Measurements from ENCODE around the gene THOC2.
"Not testable (repeated sequence)": the region's sequence is repeated elsewhere in the genome, so short reads cannot be mapped to it uniquely, and the experiment has no call there.

The THOC2 gene

GRCh38 chrX:123734079-123734478, 1.2 kb upstream of the THOC2 start:
- H3K4me3 ChIP-seq (ENCODE audit: low read length); H3K4me1 ChIP-seq (ENCODE audit: control insufficient read depth, insufficient read depth, low read length); H3K27ac ChIP-seq (ENCODE audit: low read length); H3K27me3 ChIP-seq (ENCODE audit: control insufficient read depth, insufficient read depth, low read length); DNase-seq (ENCODE audit: low read depth, low spot score); H3K9me3 ChIP-seq (ENCODE audit: control insufficient read depth, insufficient read depth, low read length); H3K36me3 ChIP-seq (ENCODE audit: control insufficient read depth, insufficient read depth, low read length): not testable (repeated sequence)
- no CpG with 5 or more reads among the region's 43 CpGs for WGBS (ENCODE audit: insufficient coverage, insufficient read length)

DNA sequence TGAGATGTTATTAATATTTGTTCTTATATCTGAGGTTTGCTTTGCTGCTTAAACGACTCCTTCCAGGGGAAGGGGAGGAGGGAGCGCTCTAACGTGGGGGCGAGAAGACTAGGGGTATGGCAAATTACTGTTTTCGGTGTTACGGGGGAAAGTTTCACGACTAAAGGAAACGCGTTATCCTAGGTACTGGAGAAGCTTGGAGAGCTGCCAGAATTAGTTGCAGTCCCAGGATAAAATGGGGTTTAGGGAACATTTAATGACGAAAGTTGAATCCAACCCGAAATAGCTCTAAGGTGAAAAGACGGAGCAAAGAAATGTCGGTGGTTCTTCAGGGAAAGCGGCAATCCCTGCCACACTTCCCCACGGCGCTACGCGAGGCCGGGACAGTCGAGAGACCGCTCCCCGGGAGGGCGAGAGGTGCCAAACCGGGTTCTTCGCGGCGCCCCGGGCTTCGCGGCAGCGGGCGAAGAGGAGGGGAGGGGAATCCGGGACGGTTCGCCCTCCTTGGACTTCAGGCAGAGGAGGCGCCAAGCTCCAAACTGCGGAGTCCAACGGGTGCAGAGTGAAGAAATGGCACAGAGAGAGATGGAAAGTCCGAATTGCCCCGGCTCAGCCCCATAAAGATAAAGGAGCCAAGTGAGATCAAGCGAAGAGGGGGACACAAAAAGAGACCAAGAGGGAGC, 724 bp downstream of the THOC2 start:
- no peak for DNase-seq (ENCODE audit: low read depth, low spot score)
- Histone ChIP-seq H3K27me3 (ENCODE audit: control insufficient read depth, insufficient read depth, low read length) (no peaks in the 10 kb centered on the region), H3K27ac (ENCODE audit: low read length) (no peak overlapping the region), H3K9me3 (ENCODE audit: control insufficient read depth, insufficient read depth, low read length) (no peaks in the 10 kb centered on the region), H3K36me3 (ENCODE audit: control insufficient read depth, insufficient read depth, low read length) (no peaks in the 10 kb centered on the region), H3K4me3 (ENCODE audit: low read length) (peak overlapping the region; percentile 97), H3K4me1 (ENCODE audit: control insufficient read depth, insufficient read depth, low read length) (no peaks in the 10 kb centered on the region)
- WGBS (ENCODE audit: insufficient coverage, insufficient read length) = no CpG with 5 or more reads among the region's 41 CpGs

DNA sequence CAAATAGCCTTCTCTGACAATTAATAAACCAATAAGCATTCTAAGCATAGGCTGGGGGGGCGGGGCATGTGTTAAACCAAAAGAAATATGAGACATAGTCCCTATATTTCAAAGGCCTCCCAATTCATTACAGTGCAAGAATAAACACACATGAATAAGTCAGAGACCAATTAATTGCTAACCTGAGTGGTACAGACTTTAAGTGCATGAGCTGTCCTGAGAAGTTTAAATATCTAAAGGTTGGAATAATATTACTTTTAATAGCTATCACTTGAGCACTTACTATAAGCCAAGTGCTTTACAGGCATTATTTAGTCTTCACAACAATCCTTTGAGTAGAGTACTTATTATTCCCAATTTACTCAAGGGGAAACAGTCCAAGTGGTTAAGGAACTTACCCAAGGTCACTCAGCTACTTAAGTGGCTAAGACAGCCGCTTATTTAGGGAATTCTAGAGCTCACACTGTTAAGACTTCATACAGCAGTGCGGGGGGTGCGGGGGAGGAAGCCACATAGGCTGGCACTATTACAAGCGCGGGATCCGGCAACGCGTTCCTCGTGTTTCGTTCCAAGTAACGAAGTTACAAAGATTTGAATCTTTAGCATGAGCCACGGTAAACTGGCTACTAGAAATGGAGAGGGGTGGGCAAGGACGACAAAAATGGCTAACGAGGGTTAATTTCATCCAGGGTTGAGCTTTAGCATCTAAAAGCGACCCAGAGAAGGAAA, 1.4 kb downstream of the THOC2 start:
- H3K4me3 ChIP-seq (ENCODE audit: low read length) = peak overlapping the region; percentile 97; the same call in 1 of the 2 replicates

GRCh38 chrX:123728554-123728953, 4.3 kb downstream of the THOC2 start:
- Histone ChIP-seq H3K9me3 (ENCODE audit: control insufficient read depth, insufficient read depth, low read length) (no peaks in the 10 kb centered on the region), H3K36me3 (ENCODE audit: control insufficient read depth, insufficient read depth, low read length) (no peaks in the 10 kb centered on the region), H3K4me3 (ENCODE audit: low read length) (no peak overlapping the region), H3K27ac (ENCODE audit: low read length) (no peak overlapping the region), H3K27me3 (ENCODE audit: control insufficient read depth, insufficient read depth, low read length) (no peaks in the 10 kb centered on the region), H3K4me1 (ENCODE audit: control insufficient read depth, insufficient read depth, low read length) (no peaks in the 10 kb centered on the region)
- no CpG with 5 or more reads among the region's 3 CpGs for WGBS (ENCODE audit: insufficient coverage, insufficient read length)
- no peak for DNase-seq (ENCODE audit: low read depth, low spot score)

More for the DNA sequence above, 1.4 kb downstream of the THOC2 start:
- Histone ChIP-seq H3K27ac (ENCODE audit: low read length) (no peak overlapping the region), H3K27me3 (ENCODE audit: control insufficient read depth, insufficient read depth, low read length) (no peaks in the 10 kb centered on the region), H3K9me3 (ENCODE audit: control insufficient read depth, insufficient read depth, low read length) (no peaks in the 10 kb centered on the region), H3K36me3 (ENCODE audit: control insufficient read depth, insufficient read depth, low read length) (no peaks in the 10 kb centered on the region), H3K4me1 (ENCODE audit: control insufficient read depth, insufficient read depth, low read length) (no peaks in the 10 kb centered on the region)
- WGBS (ENCODE audit: insufficient coverage, insufficient read length) = no CpG with 5 or more reads among the region's 16 CpGs
- DNase-seq (ENCODE audit: low read depth, low spot score) = no peak

- Histone ChIP-seq H3K27me3 (ENCODE audit: control insufficient read depth, insufficient read depth, low read length) (no peaks in the 10 kb centered on the region), H3K4me1 (ENCODE audit: control insufficient read depth, insufficient read depth, low read length) (no peaks in the 10 kb centered on the region), H3K9me3 (ENCODE audit: control insufficient read depth, insufficient read depth, low read length) (no peaks in the 10 kb centered on the region), H3K36me3 (ENCODE audit: control insufficient read depth, insufficient read depth, low read length) (no peaks in the 10 kb centered on the region), H3K4me3 (ENCODE audit: low read length) (no peak overlapping the region), H3K27ac (ENCODE audit: low read length) (no peak overlapping the region)
- no peak for DNase-seq (ENCODE audit: low read depth, low spot score)
- WGBS (ENCODE audit: insufficient coverage, insufficient read length) = no CpG with 5 or more reads among the region's 3 CpGs
Measured at GRCh38 chrX:123728016-123728415, 4.8 kb downstream of the THOC2 start.

DNA sequence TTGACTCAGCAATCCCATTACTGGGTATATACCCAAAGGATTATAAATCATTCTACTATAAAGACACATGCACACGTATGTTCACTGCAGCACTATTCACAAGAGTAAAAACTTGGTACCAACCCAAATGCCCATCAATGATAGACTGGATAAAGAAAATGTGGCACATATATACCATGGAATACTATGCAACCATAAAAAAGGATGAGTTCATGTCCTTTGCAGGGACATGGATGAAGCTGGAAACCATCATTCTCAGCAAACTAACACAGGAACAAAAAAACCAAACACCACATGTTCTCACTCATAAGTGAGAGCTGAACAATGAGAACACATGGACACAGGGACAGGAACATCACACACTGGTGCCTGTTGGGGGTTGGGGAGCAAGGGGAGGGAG, 10.7 kb downstream of the THOC2 start:
- H3K27me3 ChIP-seq (ENCODE audit: control insufficient read depth, insufficient read depth, low read length); H3K27ac ChIP-seq (ENCODE audit: low read length); H3K9me3 ChIP-seq (ENCODE audit: control insufficient read depth, insufficient read depth, low read length); H3K4me1 ChIP-seq (ENCODE audit: control insufficient read depth, insufficient read depth, low read length); DNase-seq (ENCODE audit: low read depth, low spot score); H3K4me3 ChIP-seq (ENCODE audit: low read length); H3K36me3 ChIP-seq (ENCODE audit: control insufficient read depth, insufficient read depth, low read length): not testable (repeated sequence)
- no CpG with 5 or more reads among the region's 1 CpG for WGBS (ENCODE audit: insufficient coverage, insufficient read length)

DNA sequence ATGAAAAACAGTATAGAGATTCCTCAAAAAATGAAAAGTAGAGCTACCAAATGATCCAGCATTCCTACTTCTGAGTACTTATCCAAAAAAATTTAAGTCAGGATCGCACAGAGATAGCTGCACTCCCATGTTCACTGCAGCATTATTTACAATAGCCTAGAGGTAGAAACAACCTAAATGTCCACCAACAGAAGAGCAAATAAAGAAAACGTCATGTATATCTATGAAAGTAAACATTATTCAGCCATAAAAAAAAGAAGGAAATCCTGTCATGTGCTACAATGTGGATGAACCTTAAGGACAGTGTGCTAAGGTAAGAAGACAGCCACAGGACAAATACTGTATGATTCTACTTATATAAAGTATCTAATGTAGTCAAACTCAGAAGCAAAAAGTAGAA, 12.4 kb downstream of the THOC2 start:
- H3K36me3 ChIP-seq (ENCODE audit: control insufficient read depth, insufficient read depth, low read length) = no peaks in the 10 kb centered on the region
- no peak for DNase-seq (ENCODE audit: low read depth, low spot score)
- H3K4me3 ChIP-seq (ENCODE audit: low read length) = no peak overlapping the region
- no peaks in the 10 kb centered on the region for H3K9me3 ChIP-seq (ENCODE audit: control insufficient read depth, insufficient read depth, low read length)
- no peaks in the 10 kb centered on the region for H3K4me1 ChIP-seq (ENCODE audit: control insufficient read depth, insufficient read depth, low read length)
- H3K27ac ChIP-seq (ENCODE audit: low read length) = no peak overlapping the region
- H3K27me3 ChIP-seq (ENCODE audit: control insufficient read depth, insufficient read depth, low read length) = no peaks in the 10 kb centered on the region
- no CpG with 5 or more reads among the region's 2 CpGs for WGBS (ENCODE audit: insufficient coverage, insufficient read length)

DNA sequence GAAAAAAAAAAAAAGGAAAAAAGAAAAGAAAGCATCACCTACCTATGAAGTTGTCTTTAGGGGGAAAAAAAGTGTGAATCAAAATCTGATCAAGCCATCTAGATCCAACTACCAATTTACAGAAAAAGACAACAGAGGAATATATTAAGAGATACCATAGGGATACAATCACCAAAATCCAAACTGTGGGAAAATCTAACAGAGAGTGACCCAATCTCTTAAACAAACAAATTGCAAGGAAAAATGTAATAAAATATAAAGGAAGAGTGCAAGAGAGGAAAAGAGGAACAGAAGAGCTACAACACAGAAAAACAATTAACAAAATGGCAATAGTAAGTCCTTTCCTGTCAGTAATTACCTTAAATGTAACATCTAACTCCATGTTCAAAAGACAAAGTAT, 19.0 kb downstream of the THOC2 start:
- Histone ChIP-seq H3K9me3 (ENCODE audit: control insufficient read depth, insufficient read depth, low read length) (no peaks in the 10 kb centered on the region), H3K36me3 (ENCODE audit: control insufficient read depth, insufficient read depth, low read length) (no peaks in the 10 kb centered on the region), H3K27me3 (ENCODE audit: control insufficient read depth, insufficient read depth, low read length) (no peaks in the 10 kb centered on the region), H3K27ac (ENCODE audit: low read length) (no peak overlapping the region), H3K4me1 (ENCODE audit: control insufficient read depth, insufficient read depth, low read length) (no peaks in the 10 kb centered on the region; the same call in 1 of the 2 replicates), H3K4me3 (ENCODE audit: low read length) (no peak overlapping the region)
- no peak for DNase-seq (ENCODE audit: low read depth, low spot score)

GRCh38 chrX:123713434-123713833, 19.4 kb downstream of the THOC2 start:
- Histone ChIP-seq H3K4me3 (ENCODE audit: low read length) (no peak overlapping the region), H3K27ac (ENCODE audit: low read length) (no peak overlapping the region), H3K27me3 (ENCODE audit: control insufficient read depth, insufficient read depth, low read length) (no peaks in the 10 kb centered on the region), H3K36me3 (ENCODE audit: control insufficient read depth, insufficient read depth, low read length) (no peaks in the 10 kb centered on the region), H3K4me1 (ENCODE audit: control insufficient read depth, insufficient read depth, low read length) (no peaks in the 10 kb centered on the region; the same call in 1 of the 2 replicates), H3K9me3 (ENCODE audit: control insufficient read depth, insufficient read depth, low read length) (no peaks in the 10 kb centered on the region)
- no peak for DNase-seq (ENCODE audit: low read depth, low spot score)
- no CpG with 5 or more reads among the region's 4 CpGs for WGBS (ENCODE audit: insufficient coverage, insufficient read length)

GRCh38 chrX:123711201-123711600, 21.7 kb downstream of the THOC2 start:
- H3K9me3 ChIP-seq (ENCODE audit: control insufficient read depth, insufficient read depth, low read length); H3K4me1 ChIP-seq (ENCODE audit: control insufficient read depth, insufficient read depth, low read length); H3K36me3 ChIP-seq (ENCODE audit: control insufficient read depth, insufficient read depth, low read length); DNase-seq (ENCODE audit: low read depth, low spot score); H3K27me3 ChIP-seq (ENCODE audit: control insufficient read depth, insufficient read depth, low read length); H3K27ac ChIP-seq (ENCODE audit: low read length); H3K4me3 ChIP-seq (ENCODE audit: low read length): not testable (repeated sequence)
- no CpG with 5 or more reads among the region's 5 CpGs for WGBS (ENCODE audit: insufficient coverage, insufficient read length)

GRCh38 chrX:123704781-123705180, 28.1 kb downstream of the THOC2 start:
- no peaks in the 10 kb centered on the region for H3K36me3 ChIP-seq (ENCODE audit: control insufficient read depth, insufficient read depth, low read length)
- no peaks in the 10 kb centered on the region for H3K9me3 ChIP-seq (ENCODE audit: control insufficient read depth, insufficient read depth, low read length)
- DNase-seq (ENCODE audit: low read depth, low spot score) = no peak
- H3K4me1 ChIP-seq (ENCODE audit: control insufficient read depth, insufficient read depth, low read length) = no peaks in the 10 kb centered on the region
- no CpG with 5 or more reads among the region's 2 CpGs for WGBS (ENCODE audit: insufficient coverage, insufficient read length)
- H3K27ac ChIP-seq (ENCODE audit: low read length) = no peak overlapping the region
- H3K27me3 ChIP-seq (ENCODE audit: control insufficient read depth, insufficient read depth, low read length) = no peaks in the 10 kb centered on the region
- no peak overlapping the region for H3K4me3 ChIP-seq (ENCODE audit: low read length)

All from iPS DF 6.9 (cell line).